GM12891 (cell line): ENCODE data around the gene ANGPTL1. TPM values are rescaled to one million over a fixed set of nuclear protein-coding genes. Genes with fewer than 3 reads are reported as not detected.

Source experiments
- DNase-seq: peaks from one replicate; pipeline ENCODE4 v3.0.0; 2011; ENCODE audit warnings: low spot score; ENCODE audit not compliant: insufficient read length
- FAIRE-seq: peaks from 2 replicates; lab custom pipeline; 2011; peaks lifted over from hg19 to GRCh38; lab: Jason Lieb, UNC
- PAX5 ChIP-seq: IDR thresholded peaks from 2 replicates; pipeline ENCODE4 v1.6.1; 2011; ENCODE audit warnings: low read length, moderate library complexity, mild to moderate bottlenecking; ENCODE audit not compliant: insufficient read depth, severe bottlenecking
- POLR2A ChIP-seq: IDR thresholded peaks from 2 replicates; pipeline ENCODE4 v1.6.1; 2011; ENCODE audit warnings: low read depth, low read length, control low read depth
- POLR2AphosphoS5 ChIP-seq: IDR thresholded peaks from 2 replicates; pipeline ENCODE4 v1.6.1; 2011; ENCODE audit warnings: low read depth, low read length, control low read depth
- POU2F2 ChIP-seq: IDR thresholded peaks from 2 replicates; pipeline ENCODE4 v1.6.1; 2011; ENCODE audit warnings: low read depth, mild to moderate bottlenecking, control low read depth, low read length, moderate library complexity
- SPI1 ChIP-seq: IDR thresholded peaks from 2 replicates; pipeline ENCODE4 v1.6.1; 2011; ENCODE audit warnings: low read depth, low read length, control low read depth
- TAF1 ChIP-seq: IDR thresholded peaks from 2 replicates; pipeline ENCODE4 v1.6.1; 2011; ENCODE audit warnings: low read depth, low read length, control low read depth
- polyA plus RNA-seq: library from polyadenylated mRNA; unstranded; fragments of >200 nt; gene quantifications from one replicate; pipeline ENCODE4 v1.2.1, GENCODE V29; 2012; ENCODE audit warnings: low read depth, missing spikeins, inconsistent platforms; ENCODE audit not compliant: missing spikeins

ANGPTL1 gene, protein sequence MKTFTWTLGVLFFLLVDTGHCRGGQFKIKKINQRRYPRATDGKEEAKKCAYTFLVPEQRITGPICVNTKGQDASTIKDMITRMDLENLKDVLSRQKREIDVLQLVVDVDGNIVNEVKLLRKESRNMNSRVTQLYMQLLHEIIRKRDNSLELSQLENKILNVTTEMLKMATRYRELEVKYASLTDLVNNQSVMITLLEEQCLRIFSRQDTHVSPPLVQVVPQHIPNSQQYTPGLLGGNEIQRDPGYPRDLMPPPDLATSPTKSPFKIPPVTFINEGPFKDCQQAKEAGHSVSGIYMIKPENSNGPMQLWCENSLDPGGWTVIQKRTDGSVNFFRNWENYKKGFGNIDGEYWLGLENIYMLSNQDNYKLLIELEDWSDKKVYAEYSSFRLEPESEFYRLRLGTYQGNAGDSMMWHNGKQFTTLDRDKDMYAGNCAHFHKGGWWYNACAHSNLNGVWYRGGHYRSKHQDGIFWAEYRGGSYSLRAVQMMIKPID
- polyA plus RNA-seq, result not detected

- DNase-seq, result no peak
- no peak for TF ChIP-seq POLR2AphosphoS5
- no peak for TF ChIP-seq TAF1
- TF ChIP-seq SPI1, result no peak
- TF ChIP-seq PAX5, result no peak
- TF ChIP-seq POU2F2, result no peak
- TF ChIP-seq POLR2A, result no peak
- no peak for FAIRE-seq
Observed at GRCh38 chr1:178870944-178871343, at the start of gene ANGPTL1. TSS of gene ANGPTL1 (minus strand) at chr1:178871077. CDS start at chr1:178865776, 5,301 bp downstream.

DNA sequence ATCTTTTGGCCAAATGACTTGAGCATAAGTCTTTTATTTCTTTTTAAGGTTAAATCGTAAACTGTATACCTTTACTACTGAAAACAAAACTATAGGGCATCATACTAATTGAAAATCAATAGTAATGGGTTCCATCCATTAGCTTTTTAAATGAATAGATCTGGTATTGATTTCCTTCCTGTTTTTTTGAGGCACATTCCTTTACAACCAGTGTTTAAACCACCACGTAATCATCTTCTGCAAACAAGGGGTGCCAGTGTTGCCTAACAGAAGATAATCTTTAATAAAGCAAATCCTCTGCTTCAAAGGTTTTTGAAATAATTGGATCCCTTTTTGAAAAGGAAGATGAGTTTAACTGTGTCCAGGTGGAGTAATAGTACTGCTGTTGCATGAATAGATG is 48.7 kb upstream of the ANGPTL1 start:
- DNase-seq (no peak), FAIRE-seq (no peak)
- no peak for TF ChIP-seq PAX5
- TF ChIP-seq POU2F2, result no peak
- no peak for TF ChIP-seq POLR2A
- no peak for TF ChIP-seq TAF1
- TF ChIP-seq POLR2AphosphoS5, result no peak

DNA sequence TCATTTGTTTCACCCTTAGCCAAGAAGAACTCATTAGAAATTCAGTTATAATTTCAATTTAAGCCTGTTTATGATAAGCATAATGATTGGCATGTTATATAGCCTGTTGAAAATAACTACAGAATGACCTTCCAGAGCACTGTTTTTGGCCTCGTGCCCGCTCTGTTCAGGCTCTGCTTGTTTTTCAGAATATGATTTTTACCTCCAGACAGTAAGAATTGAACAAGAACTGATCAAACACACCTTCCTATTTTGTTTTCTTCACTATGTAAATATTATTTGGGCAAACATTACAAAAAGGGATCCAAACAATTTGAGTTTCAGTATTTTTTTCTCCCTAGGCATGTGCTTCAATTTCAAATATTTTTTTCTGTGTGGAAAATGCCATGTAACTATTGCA is 48.1 kb upstream of the ANGPTL1 start:
- no peak for DNase-seq
- no peak for TF ChIP-seq PAX5
- no peak for TF ChIP-seq POU2F2
- TF ChIP-seq TAF1, result no peak
- no peak for TF ChIP-seq POLR2AphosphoS5
- TF ChIP-seq POLR2A, result no peak
- no peak for FAIRE-seq

GRCh38 chr1:178918308-178918707 is 47.4 kb upstream of the ANGPTL1 start:
- TF ChIP-seq SPI1 (no peak), PAX5 (no peak), POU2F2 (no peak), POLR2A (no peak), TAF1 (no peak), POLR2AphosphoS5 (no peak)
- FAIRE-seq (no peak), DNase-seq (no peak)

- TF ChIP-seq POLR2AphosphoS5 (no peak), POU2F2 (no peak)
- DNase-seq, result no peak
- no peak for FAIRE-seq
Observed at GRCh38 chr1:178916448-178917174, 45.7 kb upstream of the ANGPTL1 start.

- DNase-seq, result no peak
- TF ChIP-seq SPI1 (no peak), POLR2A (no peak), POU2F2 (no peak), PAX5 (no peak), POLR2AphosphoS5 (no peak), TAF1 (no peak)
- no peak for FAIRE-seq
Observed at GRCh38 chr1:178912597-178912996, 41.7 kb upstream of the ANGPTL1 start.

DNA sequence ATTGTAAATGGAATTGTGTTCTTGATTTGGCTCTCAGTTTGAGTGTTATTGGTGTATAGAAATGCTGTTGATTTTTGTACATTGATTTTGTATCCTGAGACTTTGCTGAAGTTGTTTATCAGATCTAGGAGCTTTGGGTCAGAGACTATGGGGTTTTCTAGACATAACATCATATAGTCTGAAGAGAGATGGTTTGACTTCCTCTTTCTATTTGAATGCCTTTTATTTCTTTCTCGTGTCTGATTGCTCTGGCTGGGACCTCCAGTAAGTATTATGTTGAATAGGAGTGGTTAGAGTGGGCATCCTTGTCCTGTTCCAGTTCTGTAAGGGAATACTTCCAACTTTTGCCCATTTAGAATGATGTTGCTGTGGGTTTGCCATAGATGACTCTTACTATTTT is 39.1 kb upstream of the ANGPTL1 start:
- FAIRE-seq, result no peak
- peak; percentile 57 for TF ChIP-seq SPI1
- no peak for TF ChIP-seq POLR2AphosphoS5

DNA sequence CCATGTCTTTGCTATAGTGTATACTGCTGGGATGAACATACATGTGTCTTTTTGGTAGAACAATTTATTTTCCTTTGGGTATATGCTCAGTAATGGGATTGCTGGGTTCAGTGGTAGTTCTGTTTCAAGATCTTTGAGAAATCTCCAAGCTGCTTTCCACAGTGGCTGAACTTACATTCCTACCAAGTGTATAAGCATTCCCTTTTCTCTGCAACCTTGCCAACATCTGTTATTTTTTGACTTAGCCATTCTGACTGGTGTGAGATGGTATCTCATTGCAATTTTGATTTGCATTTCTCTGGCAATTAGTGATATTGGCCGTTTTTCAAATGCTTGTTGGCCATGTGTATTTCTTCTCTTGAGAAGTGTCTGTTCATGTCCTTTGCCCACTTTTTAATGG is 37.5 kb upstream of the ANGPTL1 start:
- FAIRE-seq (no peak), DNase-seq (no peak)
- TF ChIP-seq POLR2AphosphoS5, result no peak
- no peak for TF ChIP-seq SPI1
- TF ChIP-seq PAX5, result no peak
- no peak for TF ChIP-seq TAF1
- TF ChIP-seq POU2F2, result no peak
- no peak for TF ChIP-seq POLR2A

More for the DNA sequence above, 39.1 kb upstream of the ANGPTL1 start:
- DNase-seq, result no peak

GRCh38 chr1:178901482-178902125 is 30.7 kb upstream of the ANGPTL1 start:
- TF ChIP-seq SPI1, result no peak
- no peak for TF ChIP-seq TAF1
- TF ChIP-seq POLR2AphosphoS5, result no peak
- no peak for TF ChIP-seq POU2F2
- no peak for TF ChIP-seq PAX5
- TF ChIP-seq POLR2A, result no peak
- FAIRE-seq, result no peak
- DNase-seq, result no peak

GRCh38 chr1:178899402-178899801 is 28.5 kb upstream of the ANGPTL1 start:
- TF ChIP-seq TAF1, result no peak
- TF ChIP-seq PAX5, result no peak
- no peak for TF ChIP-seq POU2F2
- no peak for TF ChIP-seq POLR2A
- TF ChIP-seq SPI1, result no peak
- no peak for TF ChIP-seq POLR2AphosphoS5
- DNase-seq (no peak), FAIRE-seq (no peak)
